GM19372 (cell line): ENCODE data around the gene ADGRB3.

Experiments
- ATAC-seq: cut with Tn5 transposase; IDR thresholded peaks from one replicate; pipeline ENCODE4 v1.9.1; 2021; ENCODE audit warnings: mild to moderate bottlenecking, low read depth, moderate library complexity; ENCODE audit not compliant: unreplicated experiment

Gene ADGRB3

DNA sequence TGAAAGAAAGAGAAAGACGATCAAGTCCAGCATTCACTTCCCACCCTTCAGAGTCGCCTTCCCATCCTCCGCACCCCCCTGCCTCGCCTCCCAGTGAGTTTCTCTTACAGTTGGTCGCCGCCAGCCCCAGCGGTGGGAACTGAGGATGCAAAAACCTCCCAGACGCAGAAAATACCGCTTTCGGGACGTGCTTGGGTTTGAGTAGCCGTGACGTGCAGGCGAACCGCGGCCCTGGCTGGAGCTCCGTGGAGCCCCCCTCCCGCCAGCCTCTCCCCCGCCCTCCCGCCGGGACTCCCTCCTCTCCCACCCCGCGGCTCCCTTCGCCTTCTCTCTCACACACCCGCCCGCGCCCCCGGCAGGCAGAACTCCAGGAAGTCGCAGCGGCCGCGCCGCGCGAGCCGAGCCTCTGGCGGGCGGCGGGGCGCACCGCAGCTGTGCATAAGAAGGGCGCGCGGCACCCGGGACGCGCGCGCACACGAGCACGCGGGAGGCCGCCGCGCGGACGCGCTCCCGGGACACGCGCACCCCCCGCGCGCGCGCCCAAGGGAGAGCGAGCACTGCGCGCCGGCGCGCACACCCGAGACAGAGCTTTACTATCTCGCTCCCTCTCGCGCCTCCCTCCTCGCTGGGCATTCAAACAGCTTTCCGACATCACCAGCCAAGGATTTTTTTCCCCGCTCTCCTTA is at the start of gene ADGRB3:
TSS of gene ADGRB3 (plus strand) at position 557 of the 686 bp plus-strand sequence. CDS start 3,394 bp downstream, outside the sequence.
- peak; percentile 83 for ATAC-seq

DNA sequence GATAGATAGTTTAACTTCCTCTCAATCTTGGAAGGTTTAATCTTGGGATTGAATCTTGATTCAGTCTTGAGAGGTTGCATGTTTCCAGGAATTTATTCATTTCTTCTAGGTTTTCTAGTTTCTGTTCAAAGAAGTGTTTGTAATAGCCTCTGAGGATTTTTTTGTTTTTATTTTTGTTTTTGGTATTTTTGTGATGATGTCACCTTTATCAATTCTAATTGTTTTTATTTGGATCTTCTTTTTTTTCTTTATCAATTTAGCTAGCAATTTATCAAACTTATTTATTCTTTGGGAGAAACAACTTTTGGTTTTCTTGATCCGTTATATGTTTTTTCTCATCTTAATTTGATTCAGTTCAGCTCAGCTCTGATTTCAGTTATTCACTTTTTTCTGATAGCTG is 41.5 kb upstream of the ADGRB3 start:
- no peak for ATAC-seq

DNA sequence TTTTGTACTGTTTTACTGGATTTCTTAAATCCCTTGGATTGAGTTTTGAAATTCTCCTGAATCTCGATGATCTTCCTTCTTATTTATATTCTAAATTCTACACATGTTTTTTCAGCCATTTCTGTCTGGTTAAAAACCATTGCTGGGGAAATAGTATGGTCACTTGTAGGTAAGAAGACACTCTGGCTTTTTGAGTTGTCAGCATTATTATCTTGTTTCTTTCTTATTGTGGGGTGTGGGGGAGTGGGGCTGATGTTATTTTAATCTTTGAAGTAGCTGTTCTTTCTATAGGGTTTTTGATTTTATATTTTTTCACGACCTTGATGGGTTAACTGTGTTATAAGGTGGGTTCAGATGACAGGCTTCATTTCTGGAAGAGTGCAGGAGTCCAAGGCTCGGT is 37.4 kb upstream of the ADGRB3 start:
- no peak for ATAC-seq

DNA sequence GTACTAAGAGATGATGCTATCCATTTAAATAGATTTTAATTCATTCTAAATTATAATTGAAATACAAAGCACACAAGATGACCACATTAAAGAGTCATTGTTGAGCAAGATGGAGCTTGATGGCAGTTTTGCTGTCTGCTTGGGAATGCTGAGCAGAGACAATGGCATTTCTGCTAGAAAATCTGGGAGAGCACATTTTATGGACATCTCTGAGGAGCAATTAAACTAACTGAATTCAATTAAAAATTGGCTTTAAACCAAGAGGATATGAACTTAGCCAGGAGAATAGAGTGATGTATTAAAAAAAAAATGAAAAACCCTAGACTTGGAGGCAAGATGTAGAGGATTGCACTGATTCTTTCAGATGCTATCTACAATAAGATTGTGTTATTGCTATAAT is 19.1 kb upstream of the ADGRB3 start:
- no peak for ATAC-seq

DNA sequence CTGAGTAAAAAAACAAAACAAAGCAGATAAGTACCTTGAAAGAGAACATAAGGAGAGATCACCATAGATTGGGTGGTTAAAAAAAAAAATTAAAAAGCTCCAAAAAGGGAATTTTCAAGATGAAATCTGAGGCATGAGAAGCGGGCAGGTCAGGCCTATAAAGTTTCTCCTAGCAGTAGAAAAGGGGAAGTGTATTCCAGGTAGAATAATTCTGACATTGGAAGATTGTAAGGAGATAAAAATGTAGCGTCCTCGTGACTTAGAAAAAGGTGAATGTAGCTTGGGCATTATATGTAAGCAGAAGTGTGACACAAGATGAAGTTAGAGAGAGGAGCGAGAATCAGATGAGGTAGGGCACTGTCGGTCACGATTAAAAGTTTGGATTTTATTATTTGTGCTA is 9.1 kb upstream of the ADGRB3 start:
- no peak for ATAC-seq

DNA sequence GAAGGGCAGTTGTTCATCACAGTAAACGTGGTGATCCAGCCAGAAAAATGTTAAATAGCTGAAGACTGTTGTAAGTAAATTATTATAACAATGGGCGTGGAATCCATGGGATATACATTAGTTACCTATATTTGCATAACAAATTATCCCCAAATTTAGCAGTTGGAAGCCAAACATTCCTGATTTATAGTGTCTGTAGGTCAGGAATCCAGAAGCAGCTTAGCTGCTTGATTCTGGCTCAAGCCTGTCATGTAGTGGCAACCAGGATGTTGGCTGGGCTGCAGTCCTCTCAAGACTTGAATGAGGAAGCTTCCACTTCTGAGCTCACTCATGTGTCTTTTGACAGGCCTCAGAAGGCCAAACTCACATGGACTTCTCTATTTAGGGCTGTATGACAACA is 6.9 kb upstream of the ADGRB3 start:
- ATAC-seq, result no peak

DNA sequence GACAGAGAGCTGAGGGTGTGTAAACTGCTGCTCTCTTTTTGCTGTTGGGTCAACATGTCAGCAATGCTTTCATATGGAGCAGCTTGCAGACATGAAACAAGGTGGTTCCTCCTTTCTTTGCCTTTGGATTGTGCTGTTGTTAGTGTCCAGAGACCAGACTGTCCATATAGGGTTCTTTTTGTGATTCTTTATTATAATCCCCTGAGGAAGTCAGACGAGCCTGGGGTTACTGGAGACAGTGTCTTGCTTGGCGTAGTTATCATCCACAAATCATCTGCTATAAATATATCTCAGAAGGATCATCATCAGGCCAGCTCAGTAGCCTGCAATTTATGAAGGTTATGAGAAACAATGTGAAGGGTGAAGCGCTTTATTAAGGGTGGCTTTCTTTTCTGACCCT is 2.3 kb upstream of the ADGRB3 start:
- no peak for ATAC-seq

DNA sequence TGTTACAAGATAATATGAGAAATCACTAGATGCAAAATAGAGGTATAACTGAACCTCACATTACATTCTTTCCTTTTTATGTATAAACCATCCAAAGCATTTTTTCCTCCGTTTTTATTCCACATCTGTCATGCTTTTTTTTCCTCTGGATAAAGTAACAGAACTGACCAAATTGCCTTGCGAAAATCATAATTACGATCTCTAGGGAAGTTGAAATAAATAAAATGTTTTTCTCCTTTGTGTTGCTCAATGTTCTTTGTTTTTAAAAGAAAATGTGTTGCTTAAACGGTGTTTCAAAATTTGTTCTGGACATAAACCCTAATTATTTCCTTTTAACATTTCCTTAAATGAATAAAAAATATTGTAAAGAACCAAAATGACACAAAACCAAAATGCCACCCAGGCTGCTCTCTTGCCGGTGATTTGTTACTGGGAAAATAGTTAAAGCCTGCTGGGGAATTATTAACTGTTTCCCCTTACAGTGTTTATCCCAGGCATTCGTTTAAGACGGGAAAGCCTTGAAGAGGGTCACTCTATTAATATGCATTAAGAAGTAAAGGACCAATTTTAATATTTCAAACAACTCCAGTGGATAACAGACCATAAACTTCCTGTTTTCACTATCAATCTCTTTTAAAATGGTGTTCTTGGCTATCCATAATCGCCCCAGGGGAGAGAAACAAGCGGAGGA is 1.7 kb upstream of the ADGRB3 start:
- ATAC-seq, result no peak

DNA sequence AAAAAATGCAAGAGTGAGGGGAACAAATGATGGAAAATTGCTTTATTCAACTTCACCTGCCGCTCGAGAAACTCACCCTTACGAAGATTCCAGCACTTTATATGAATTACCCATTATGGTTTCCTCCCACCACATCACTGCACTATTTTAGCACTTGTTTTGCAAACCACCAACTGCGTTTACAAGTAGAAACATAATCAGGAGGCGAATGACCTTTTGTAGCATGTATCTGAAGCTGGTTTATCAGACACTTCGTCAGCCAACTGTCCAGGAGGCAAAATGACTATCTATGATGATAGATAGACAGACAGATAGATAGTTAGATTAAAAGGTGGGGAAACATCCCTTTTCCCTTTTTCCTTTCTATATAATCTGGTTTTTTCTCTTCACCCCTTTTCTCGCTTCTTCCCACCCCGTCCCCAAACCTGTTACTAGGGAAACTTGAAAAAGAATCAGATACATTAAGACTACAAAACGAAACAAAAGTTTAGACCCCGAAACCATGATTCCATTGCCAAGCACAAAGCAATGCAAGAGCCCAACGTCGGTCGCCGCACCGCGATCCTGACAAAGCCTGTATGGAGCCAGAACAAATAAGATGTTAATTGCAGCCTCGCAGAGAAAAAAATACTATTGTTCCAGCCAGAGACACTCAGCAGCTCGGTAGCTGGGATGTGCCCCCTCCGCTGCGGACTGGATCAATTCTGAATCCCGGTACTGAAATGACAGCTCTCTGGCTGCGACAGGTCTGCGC is 933 bp upstream of the ADGRB3 start:
- peak; percentile 2 for ATAC-seq

DNA sequence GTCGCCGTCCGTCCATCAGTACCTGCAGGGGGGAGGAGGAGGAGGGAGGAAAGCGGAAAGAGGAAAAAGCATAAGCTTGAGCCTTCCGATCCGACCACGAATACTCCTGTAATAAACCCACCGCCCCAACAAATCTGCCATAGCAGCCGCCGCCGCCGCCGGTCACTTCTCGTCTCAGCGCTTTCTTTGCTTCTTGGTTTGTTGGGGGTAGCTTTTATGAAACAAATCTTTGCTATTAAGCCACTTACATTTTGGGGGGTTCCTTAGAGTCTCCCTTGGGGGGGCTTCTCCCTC is 277 bp downstream of the ADGRB3 start:
- ATAC-seq, result no peak

DNA sequence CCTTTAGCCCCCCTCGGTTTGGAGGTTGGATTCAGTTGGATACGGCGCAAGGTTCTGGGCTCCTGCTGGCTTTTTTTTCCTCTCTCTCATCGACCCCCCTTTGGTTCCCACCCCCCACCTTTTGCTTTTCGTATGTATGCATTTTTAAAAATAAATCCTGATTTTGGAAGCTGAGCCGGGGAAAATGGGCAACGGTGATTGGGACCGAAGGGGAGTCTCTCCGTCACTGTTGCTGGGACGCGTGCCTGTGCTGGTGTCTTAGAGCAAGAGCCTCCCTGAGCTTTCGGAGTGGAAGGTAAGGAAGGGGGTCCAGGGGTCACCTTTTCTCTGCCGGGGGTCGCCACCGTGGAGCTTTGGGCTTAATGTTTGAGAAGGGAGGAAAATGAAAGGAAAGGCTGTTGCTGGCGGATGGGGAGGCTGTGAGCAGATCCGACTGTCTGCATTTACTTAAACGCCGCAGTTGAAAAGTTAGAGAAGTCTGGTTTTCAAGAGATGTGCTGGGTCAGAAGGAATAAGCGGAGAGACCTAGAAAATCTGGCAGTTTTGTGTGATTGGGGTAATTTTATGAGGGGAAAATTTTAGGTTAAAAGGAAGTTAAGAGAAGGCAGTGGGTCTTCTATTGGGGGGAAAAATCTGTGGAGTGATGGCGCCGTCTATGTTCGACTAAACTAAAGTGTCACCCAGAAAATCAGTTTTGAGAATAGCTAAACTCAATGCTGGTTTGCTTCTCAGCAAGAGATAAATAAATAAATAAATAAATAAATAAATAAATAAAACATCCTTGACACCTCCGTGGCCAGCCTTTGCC is 828 bp downstream of the ADGRB3 start:
- ATAC-seq, result no peak

DNA sequence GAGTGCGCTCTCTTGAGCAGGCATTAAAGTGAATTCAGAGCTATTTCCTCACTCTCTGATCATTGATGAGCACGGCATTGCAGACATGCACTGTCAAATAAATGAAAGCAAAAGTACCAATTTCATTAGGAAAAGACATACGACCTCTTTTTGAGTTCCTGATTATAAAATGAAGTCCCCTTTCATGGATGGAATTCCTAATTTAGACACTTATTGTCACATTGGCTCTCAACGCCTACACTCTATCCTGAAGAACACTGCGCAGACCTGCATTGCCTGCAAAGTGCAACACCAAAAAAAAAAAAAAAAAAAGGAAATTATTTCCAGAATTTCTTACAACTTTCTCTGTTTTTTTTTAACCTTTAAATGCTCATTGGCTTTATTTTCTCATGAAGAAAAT is 1.6 kb downstream of the ADGRB3 start:
- no peak for ATAC-seq

DNA sequence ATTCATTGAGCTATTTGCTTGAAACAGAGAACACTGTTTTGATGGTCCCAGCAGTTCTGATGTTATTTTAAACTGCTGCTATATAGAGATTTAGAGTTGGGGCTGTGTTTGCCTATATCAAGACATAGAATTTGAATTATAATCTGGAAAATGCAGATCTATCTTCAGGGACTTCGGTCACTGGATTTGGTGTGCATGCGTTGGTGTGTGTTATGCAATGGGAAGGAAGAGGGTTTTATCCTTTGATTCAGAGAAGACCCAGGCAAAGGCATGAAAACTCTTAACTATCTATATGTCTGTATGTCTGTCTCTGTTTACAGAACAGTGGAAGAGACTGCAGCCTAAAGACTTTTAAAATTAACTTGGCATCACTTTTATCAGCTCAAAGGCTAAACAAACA is 2.0 kb downstream of the ADGRB3 start:
- ATAC-seq, result no peak

DNA sequence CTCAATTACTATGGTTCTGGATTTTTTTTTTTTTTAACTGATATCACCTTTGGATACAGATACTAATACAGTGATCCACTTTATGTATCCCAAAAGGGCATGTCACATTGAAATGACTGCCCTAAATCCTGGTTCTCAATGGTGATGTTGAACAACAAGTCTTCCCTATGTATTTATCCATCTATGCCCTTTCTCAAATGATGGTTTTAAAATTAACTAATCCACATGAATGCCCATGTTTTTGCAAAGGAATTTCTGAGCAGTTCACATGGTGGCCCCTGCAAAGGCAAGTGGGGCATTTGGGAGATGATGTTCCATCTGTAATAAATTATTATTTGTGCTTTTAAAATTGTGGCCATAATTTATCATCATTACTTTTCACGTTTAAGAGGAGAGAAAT is 2.7 kb downstream of the ADGRB3 start:
- no peak for ATAC-seq

DNA sequence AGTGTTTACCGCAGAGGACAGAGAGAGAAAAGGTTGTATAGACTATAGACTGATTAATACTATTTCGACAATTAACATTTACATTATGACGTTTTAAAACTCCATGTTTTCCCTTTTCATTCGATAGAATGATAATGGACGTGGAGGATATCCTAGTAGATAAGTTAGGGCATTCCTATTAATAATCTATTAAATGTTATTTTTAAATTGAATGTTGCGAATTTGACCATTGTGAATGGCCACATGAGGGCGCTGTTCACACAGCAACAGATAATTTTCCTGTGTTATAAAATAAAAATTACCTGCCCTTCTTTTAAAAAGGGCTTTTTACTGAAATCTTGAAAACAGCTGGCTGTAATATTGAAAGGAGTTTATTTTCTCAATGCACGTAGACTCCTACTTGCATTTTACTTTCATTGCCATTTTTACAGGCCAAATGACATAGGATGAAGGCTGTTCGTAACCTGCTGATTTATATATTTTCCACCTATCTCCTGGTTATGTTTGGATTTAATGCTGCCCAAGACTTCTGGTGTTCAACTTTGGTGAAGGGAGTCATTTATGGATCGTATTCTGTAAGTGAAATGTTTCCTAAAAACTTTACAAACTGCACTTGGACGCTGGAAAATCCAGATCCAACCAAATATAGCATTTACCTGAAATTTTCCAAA is 3.3 kb downstream of the ADGRB3 start:
- ATAC-seq, result no peak

DNA sequence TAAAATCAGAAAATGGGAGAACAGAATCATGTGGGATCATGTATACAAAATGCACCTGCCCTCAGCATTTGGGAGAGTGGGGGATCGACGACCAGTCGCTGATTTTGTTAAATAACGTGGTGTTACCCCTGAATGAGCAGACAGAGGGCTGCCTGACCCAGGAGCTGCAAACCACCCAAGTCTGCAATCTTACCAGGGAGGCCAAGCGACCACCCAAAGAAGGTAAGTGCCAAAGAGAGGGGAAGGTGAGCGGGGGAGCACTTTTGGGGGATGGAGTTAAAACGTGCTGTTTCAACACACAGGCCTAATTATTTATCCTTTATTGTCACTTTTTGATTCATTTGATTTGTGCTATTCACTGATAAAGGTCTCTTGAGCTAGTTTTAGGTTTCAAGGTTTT is 4.1 kb downstream of the ADGRB3 start:
- ATAC-seq, result no peak

DNA sequence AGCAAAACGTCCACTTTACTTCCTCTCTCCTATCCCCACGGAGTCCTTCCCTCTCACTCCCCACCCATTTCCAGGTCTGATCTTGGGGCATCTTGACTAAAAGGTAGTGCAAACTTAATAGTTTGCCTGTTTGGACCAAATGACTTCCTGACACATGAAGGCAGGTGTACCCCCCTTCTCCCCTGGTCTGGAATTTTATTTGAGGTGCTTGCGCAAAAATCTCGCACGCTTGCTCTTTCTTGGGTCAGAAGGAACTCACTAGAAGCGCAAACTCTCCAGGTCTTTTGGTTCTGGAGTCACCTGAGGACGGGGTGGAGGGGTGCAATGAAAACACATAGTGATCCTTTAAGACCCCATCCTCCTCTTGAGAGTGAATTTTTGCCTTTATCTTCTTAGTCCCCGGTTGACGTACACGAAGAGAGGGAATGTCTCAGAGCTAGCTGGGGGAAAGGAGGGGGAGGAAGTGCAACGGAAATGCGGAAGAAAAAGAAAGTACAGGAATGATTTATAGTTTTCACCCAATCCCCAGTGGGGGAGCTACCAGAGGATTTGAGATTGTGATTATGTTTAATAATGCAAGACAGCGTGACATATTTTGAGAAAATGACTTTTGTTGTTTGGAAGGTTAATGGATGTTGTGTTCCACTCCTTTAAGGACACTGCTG is 4.9 kb downstream of the ADGRB3 start:
- no peak for ATAC-seq

DNA sequence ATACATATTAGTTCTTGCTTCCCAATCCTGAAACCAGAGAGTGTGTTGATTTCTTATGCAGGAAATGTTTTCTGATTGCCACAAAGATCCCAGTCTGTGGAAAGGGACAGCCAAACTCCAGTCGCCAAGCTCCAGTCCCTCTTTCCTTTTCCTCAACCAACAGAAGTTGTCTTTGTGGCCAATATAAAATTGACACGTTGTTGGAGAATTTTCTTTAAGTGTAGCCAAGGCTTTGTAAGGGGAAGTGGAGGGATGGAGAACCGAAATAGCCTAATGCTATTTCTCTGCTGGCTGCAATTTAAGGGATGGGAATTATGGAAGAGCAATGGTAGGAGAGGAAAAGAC is 5.4 kb downstream of the ADGRB3 start:
- no peak for ATAC-seq

DNA sequence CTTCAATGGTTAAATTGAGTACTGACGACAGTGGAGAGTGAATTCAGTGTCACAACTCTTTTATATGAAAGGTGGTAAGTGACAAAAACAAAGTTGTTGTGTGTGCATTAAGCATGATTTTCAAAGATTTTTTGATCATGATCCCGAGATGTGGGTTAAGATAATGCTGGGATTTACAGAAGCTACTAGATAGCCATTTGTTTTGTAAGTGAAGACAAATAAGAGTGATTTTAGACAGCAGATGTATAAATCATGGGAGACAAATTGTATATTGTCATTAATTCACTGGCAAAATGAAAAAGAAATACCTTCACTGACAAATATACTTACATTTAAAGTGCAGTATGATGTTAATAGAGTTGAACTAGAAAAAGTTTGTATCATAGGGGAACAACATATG is 6.1 kb downstream of the ADGRB3 start:
- no peak for ATAC-seq

DNA sequence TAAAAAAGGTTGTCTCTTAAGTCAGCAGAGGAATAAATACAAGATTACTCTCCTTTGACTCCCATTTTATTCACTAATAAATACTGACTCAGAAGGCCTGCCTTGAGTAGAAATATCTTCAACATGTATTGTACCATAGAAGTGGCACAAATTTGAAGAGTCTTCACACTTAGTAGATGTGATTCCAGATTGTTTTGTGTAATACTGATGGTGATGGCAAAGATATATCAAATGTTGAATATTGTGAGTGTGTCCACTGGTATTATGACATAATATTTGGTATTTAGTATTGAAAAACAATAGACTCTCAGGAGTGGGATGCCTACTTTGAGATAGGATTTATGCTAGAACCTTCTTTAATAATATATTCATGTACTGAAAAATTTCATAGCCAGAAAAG is 7.0 kb downstream of the ADGRB3 start:
- ATAC-seq, result no peak
